HG02970 (cell line): Measurements from ENCODE around the gene ZNF496.
"Not testable (repeated sequence)": the region's sequence is repeated elsewhere in the genome, so short reads cannot be mapped to it uniquely, and the experiment has no call there.

ENCODE experiments used
- ATAC-seq: cut with Tn5 transposase; IDR thresholded peaks from one replicate; pipeline ENCODE4 v1.9.1; 2021; ENCODE audit warnings: mild to moderate bottlenecking, moderate library complexity, moderate number of reproducible peaks; ENCODE audit not compliant: unreplicated experiment, low FRiP score

The ZNF496 gene

DNA sequence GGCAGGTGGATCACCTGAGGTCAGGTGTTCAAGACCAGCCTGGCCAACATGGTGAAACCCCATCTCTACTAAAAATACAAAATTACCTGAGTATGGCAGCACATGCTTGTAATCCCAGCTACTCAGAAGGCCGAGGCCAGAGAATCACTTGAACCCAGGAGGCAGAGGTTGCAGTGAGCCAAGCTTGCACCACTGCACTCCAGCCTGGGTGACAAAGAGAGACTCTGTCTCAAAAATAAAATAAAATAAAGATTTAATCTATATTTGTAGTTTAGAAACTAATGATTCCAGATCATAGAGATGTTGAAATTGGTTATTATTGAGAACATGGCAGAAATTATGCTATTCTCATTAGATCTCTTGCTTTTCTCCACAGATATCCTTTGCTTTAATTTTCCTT lies 75.9 kb downstream of the ZNF496 start, which contains the start of gene VN1R5:
Gene VN1R5 (plus strand): TSS at position 301 of the 400 bp plus-strand sequence.
- ATAC-seq, result not testable (repeated sequence)

DNA sequence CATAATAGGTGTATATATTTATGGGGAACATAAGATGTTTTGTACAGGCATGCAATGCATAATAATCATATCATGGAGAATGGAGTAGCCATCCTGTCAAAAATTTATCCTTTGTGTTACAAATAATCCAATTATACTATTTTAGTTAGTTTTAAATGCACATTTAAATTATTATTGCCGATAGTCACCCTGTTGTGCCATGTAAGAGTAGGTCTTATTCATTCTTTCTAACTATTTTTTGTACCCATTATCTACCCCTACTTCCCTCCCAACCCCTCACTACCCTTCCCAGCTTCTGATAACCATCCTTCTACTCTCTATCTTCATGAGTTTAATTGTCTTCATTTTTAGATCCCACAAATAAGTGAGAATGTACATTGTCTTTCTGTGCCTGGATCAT lies 84.1 kb downstream of the ZNF496 start:
- ATAC-seq, result no peak
